HG03521 (cell line): ENCODE data around the gene MCC.

ENCODE experiments used
- ATAC-seq: cut with Tn5 transposase; IDR thresholded peaks from one replicate; pipeline ENCODE4 v1.9.1; 2021; ENCODE audit warnings: mild to moderate bottlenecking, moderate library complexity; ENCODE audit not compliant: unreplicated experiment

Gene MCC

DNA sequence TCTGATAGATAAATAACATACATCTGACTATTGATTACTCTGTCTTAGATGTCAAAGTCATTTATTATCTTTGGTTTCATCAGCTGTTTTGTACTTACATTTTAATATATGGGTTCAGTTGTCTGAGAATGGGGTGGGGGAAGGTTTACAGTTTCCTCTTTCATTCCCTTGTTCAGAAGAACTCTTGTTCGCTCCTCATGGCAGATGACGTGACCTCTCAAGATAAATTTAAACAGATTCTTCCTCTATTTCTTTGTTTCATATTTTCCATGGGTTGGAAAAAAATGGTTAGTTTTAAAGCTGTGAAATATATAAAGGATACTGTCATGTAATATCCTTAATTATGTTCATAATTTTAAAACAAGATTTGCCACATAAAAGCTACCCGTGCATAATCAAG lies 114.8 kb downstream of the MCC start:
- no peak for ATAC-seq

DNA sequence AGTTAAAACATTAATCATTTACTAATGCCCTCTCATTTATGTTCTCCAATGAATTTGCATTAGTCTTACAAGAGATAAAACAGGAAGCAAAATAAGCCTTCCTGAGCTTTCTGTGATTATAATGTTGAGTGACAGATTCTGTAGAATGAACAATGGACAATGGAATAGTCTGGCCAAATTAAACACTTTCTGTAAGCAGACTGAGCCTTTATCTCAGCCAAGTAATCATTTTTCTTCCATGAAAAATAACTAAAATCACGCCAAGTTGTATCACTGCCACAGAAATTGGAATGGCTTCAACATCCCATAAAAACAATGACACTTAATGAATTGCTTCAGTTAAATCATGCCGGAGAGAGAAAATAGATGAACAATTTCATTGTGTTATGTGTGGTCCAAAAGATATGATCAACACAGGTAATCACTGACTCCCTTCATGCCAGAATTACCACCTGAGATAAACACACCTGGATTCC lies 116.5 kb downstream of the MCC start:
- no peak for ATAC-seq

DNA sequence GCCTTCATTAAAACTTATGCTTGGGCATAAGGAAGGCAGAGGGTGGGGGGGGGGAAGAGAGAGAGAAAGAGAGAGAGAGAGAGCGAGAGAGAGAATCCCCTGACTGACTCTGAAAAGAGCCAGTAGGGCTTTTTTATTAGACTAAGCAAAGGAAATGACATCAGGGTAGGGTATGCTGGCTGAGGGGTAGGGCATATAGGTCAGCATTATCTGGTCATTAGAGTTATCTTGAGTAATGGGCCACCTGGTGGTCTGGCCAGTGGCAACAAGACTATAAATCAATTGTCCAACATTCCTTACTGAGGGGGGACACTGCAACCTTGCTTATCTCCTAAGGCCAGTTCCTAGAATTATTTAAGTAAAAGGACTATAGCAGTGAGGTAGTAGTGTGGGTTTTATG lies 120.7 kb downstream of the MCC start:
- no peak for ATAC-seq

DNA sequence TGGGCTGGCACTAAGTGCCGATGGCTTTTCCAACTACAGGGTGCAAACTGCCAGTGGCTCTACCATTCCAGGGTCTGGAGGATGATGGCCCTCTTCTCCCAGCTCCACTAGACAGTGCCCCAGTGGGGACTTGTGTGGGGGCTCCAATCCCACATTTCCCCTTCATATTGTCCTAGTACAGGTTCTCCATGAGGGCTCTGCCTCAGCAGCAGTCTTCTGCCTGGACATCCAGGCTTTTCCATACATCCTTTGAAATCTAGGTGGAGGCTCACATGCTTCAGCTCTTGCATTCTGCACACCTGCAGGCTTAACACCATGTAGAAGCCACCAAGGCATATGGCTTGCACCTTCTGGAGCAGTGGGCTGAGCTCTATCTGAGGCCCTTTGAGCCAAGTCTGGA lies 123.8 kb downstream of the MCC start:
- ATAC-seq = no peak

DNA sequence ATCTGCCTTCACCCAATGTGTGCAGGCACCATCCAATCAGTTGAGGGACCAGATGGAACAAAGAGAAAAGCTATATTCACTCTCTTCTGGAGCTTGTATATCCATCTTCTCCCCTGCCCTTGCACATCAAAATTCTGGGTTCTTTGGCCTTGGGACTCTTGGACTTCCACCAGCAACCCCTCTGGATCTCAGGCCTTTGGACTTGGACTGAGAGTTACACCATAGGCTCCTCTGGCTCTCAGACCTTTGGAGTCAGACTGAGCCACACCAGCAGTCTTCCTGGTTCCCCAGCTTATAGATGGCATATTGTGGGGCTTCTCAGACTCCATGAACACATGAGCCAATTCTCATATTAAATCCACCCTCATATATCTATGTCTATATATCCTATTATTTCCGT lies 126.6 kb downstream of the MCC start:
- no peak for ATAC-seq

DNA sequence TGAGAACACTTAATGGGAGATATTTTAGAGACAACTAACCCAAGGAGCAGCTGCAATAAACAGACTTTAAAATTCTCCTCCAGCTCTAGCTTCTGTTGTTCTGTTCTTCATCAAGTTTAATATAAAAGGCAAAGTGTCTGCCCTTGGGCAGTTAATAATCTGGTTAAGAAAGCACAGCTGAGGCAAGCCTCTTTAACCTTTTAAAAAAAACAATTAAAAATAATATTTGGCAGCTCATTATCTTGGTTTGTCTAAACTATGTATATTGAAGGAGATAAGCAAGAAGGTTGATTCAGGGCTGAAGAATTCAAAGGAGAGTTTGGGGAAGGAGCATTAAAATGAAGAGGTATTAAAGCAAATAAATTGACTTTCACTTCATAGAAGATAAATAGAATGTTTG lies 128.8 kb downstream of the MCC start:
- ATAC-seq = no peak

DNA sequence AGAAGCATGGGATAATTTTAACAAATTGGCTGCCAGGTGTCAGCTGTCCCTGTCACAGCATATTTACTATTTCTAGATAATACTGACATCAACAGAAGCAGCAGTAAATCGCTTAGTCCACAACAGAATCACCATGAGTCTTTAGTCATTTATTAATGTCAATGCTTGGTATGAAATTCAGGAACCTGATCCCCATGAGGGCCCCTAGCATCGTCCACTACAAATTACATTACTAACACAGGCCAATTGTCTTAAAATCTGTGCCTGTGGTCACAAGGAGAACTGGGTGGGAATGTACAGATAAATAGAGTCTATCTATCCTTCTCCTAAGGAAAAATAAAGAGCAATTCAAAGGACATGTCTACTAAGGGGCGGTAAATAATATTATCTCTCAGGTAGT lies 129.6 kb downstream of the MCC start:
- no peak for ATAC-seq

DNA sequence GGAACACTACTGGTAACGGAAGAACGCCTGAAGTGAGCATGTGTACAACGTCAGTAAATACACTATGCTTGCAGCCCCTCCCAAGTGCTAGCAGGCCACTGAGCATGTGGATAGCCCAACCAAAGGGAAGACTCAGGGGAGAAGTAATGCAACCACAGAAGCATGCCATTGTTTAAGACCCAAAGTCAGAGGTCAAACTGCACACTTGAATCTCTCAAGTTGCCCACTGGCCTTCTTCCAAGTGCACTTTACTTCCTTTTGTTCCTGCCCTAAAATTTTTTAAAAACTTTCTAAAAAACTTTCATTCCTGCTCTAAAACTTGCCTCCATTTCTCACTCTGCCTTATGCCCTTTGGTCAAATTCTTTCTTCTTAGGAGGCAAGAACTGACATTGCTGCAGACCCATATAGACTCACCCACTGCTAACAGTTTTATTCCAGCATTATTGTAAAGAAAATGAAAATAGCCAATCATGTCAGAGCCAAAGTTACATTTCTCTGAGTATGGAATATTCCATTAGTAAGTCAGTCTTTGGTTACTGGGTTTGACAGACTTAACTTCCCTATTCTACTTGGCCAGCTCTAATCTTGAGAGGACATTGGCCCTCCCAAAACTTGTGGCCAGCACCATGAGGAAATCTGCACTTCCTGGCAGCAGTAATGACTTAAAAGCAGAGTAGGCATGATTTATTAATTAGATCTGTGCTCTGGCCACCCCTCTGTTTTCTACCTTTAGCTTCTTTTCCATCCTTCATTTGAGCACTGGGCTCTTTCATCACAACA lies 130.4 kb downstream of the MCC start:
- no peak for ATAC-seq

DNA sequence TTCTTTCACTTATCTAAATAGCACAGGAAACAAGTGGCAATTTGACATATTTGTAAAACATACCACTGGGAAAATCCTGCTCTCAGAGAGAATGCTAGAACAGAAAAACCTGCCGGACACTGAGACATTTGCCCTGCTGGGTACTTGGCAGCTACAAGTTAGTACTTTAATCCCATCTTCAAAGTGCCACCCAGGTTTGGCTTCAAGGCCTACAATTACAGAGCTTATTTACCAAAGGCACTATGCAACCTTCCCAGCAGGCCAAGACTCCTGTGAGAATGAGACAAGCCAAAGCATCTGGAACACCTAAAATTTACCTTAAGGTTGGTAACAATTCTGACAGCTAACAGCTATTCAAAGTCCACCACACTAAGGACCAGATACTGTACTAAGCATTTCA lies 131.8 kb downstream of the MCC start:
- ATAC-seq = no peak

DNA sequence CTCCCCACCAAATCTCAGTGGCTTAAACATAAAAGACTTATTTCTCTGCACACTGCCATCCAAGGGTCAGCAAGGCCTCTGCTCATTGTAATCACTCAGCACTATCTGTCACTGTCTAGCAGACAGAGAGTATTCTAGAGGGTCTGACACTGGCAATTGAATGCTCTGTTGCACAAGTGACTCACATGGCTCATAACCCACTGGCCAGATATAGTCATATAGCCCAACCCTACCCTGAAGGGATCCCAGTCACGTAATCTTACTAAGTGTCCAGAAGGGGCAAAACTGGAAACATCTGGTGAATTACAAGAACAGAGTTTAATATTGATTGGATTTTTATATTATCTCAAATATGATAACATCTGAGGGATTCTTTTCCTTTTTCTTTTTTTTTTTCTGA lies 134.2 kb downstream of the MCC start:
- ATAC-seq = no peak

DNA sequence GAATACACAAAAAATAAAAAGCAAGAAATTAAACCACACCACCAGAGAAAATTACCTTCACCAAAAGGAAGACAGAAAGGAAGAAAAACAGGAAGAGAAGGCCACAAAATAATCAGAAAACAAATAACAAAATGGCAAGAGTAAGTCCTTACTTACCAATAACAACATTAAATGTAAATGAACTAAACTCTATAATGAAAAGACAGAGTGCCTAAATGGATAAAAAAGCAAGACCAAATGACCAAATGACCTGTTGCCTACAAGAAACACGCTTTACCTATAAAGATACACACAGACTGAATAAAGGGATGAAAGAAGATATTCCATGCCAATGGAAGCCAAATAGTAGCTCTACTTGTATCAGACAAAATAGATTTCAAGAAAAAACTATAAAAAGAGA lies 140.7 kb downstream of the MCC start:
- ATAC-seq = no peak

DNA sequence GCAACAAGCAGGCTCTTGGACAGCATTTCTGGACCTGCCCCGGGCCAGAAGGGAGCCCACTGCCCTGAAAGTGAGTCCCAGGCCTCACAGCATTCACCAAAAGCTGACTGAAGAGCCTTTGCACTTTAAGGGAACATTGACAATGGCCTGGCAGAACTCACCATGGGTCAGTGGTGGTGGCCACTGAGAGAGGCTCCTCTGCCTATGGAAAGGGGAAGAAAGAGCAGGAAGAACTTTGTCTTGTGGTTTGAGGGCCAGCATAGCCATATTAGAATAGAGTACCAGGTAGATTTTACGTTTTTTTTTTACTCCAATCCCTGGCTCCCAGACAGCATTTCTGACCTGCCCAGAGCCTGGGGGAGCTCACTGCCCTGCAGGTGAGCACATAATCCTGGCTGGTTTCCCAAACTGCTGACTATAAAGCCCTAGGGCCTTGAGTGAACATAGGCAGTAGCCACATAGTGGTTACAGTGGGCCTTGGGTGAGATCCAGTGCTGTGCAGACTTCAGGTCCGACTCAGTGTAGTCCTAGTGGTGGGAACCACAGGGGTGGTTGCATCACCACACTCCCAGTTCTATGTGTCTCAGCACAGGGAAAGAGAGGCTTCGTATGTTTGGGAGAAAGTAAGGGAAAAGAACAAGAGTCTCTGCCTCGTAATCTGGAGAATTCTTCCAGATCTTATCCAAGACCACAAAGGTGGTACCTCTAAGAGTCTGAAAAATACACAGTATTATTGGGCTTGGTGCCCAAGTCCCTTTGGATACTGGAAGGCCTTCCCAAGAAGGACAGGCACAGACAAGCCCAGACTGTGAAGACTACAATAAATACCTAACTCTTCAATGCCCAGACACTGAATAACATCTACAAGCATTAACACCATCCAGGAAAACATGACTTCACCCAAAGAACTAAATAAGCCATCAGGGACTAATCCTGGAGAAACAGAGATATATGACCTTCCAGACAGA lies 143.0 kb downstream of the MCC start:
- no peak for ATAC-seq

DNA sequence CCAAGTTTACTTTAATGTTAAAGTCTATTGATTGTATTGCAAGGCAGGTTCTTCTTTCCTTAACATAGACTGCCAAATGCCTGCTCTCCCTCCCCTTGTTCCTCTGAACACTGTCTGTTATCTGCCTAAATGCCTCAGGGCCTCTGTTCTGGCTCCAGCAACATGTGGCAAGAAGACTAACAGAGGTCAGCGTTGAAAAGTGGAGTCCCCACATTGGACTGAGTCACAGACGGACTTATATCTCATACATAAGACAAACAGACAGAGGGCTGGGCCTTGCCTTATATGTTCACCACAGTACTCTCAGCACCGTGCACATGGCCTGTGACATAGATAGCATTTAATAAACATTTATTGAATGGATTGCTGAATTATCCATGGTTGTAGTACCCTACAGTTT lies 144.9 kb downstream of the MCC start:
- no peak for ATAC-seq

DNA sequence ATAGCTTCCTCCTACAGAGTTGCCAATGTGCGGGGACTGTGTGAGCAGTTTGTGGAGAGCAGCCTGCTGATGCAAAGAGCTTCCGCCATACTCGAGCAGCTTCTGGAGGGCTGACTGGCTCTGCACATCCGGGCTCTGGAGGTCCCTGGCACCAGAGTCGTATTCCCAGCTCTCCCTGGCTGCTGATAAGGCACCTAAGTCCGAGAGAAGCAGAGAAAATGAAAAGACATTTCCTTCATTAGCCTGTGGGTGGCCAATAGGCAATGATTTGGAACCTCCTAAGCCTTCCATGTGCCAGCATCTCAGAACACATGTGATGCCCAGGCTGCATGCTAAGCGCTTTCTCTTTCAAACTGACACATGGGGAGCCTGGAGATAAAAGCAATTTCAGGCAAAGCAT lies 147.7 kb downstream of the MCC start:
- ATAC-seq = no peak

DNA sequence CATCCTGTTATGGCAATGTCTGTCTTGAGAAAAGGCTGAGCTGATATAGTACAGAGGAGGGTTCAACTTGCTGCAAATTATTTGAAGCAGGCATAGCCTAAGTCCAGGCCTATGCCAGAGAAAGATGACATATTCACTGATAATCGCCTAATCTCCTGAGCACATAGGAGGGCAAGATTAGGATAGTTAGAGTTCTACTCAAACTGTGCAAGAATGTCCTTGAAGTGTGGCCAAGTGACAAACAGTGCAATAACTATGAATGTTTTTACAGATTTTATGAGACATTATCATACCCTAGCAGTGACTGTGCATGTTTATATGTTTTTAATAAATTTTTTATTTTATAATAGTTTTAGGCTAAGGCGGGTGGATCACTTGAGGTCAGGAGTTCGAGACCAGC lies 149.6 kb downstream of the MCC start:
- ATAC-seq = no peak

DNA sequence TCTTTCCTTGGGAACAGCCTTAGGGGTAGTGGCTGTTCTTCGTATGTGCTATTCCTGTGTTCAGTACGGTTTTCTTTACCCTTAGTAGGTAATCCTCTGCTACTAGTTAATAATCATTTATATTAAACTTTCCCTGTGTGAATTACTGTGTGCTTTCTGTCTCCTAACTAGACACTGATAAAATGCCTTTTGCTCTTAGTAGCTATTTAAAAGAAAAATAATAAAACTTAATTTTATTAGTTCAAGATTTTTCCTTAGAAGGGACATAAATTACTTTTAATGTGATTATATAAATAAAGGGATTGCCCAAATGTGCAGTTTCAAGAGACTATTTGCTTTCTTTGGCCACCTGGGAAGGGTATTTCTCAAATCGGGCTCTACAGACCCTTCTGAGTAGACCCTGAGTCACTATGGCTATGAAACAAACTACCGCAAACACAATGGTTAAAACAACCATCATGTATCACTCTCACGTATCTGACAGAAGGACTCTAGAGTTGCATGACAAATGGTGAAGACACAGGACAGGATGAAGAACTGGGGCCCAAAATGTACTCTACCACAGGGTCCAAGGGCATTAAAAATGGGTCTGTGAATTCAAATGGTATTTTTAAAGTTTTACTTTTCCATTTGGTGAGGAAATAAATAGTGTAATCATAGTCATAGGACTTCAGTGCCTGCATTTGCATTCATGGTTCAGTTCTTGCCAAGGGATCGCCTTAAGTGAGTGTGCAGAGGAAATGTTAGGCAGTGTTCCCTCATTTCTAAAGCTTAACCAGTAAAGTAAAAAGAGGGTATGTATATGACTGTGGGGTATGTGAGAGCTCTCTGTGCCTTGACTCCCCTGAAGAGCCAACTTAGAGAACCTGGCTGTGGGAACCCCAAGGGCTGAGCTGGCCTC lies 150.5 kb downstream of the MCC start:
- ATAC-seq = no peak

DNA sequence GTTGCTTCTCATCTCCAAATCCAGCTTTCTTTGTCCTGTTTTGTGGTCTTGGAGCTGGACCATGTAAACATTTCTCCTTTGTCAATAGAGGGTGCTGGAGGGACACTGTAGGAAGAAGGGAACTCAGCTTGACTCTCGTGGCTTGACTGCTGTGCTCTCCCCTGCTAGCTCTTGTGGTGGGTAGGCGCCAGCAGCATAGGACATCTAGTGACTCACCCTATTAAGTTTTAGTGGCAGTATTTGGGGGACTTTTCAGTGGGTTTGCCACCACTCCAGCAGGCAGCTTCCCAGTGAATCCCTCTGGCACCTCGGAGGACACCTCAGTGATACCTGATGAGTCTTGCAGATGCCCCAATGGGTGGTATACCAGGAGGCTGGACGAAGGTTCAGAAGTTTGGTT lies 151.3 kb downstream of the MCC start:
- no peak for ATAC-seq

DNA sequence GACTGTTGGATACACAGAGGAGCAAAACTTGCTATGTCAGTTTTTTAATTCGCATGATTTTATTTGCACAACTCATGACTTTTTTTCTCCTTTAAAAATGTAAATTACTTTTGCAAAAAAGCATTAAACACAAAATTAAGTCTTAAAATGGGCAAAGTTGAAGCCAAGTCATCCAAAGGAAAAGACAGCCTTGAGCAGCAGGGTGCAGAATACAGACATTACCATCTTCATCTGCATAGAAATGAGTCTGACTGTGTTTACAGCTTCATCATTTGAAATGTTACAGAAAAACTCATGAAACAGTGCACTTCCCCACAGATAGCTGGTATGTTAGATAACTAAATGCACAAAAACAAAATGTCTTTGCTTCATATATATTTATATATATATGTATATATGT lies 154.8 kb downstream of the MCC start:
- ATAC-seq = no peak

DNA sequence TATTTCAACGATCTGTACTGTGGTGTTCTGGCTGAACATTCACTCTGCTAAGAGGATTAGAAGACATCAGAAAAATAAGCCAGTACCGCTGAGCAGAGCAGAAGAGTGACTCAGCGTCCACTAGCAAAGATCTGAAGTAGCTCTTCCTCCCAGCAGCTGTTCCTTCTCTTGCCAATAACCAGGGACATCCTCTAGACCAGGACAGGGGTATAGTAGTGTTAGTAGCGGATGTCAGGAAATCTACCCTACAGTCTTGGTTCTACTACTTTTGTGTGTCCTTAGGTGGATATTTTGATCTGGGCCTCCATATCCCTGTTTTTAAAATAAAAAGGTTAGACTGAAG lies 157.1 kb downstream of the MCC start:
- ATAC-seq = no peak

DNA sequence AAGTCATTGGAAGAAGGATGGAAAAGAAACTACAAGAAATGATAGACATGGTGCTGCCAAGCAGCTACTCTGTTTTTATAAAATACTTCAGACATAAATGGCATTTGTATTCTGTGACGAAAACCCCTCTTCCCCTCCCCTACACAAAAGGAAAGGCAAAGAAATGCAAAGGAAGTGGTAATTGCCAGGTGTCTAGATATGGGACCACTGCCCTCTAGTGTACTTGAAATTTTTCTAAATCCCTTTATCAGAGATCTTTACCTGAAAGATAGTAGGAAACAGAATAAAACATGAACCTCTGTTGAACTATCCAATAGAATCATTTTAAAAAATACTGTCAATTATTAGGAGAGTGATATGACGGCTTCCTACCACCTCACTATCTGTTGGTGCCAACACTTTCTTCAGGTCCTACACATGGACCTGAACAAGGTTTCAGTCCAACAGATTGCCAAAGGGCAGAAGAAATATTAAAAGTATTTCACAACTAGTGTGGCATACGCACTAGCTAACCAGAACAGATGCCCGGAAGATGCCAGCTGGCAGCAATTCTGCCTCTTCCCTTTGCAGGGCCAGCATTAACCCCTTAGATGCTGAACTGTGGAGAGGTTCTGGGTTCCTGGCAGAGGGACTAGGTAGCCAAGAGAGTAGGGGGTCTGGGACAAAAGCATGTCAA lies 157.6 kb downstream of the MCC start:
- peak; percentile 58 for ATAC-seq

DNA sequence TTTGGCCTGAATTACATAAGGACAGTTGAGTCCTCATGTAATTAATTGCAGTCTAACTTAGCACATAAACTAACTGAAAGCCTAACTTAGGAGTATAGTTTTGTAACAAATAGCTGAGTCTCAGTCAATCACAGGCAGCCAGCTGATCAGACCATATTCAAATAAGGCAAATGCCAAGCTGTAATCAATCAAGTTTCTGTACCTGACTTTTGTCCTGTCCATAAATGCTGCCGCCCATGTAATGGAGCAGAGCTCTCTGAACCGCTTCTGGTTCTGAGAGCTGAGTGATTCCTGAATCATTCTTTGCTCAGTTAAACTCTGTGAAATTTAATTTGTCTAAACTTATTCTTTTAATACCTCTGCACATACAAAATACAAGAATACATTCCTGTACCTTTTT lies 158.3 kb downstream of the MCC start:
- ATAC-seq = no peak
